GM12892 (cell line): ENCODE results near the gene TROAP.

Experiments used
- POLR2A ChIP-seq: IDR thresholded peaks from 2 replicates; pipeline ENCODE4 v1.6.1; 2011; ENCODE audit warnings: low read depth, low read length, control low read depth
- POLR2AphosphoS5 ChIP-seq: IDR thresholded peaks from 2 replicates; pipeline ENCODE4 v1.6.1; 2011; ENCODE audit warnings: low read depth, low read length, control low read depth
- TAF1 ChIP-seq: IDR thresholded peaks from 2 replicates; pipeline ENCODE4 v1.6.1; 2011; ENCODE audit warnings: low read depth, mild to moderate bottlenecking, control low read depth, low read length, borderline replicate concordance

GRCh38 chr12:49366652-49367380, 43.8 kb downstream of the TROAP start:
- peak; percentile 71 for TF ChIP-seq POLR2A
- peak; percentile 71; the same call in 1 of the 2 replicates for TF ChIP-seq TAF1
- no peak; the same call in 1 of the 2 replicates for TF ChIP-seq POLR2AphosphoS5
